ENCODE measurements around the gene TUBB.
"Not testable (repeated sequence)": the region's sequence is repeated elsewhere in the genome, so short reads cannot be mapped to it uniquely, and the experiment has no call there.

TUBB gene

GRCh38 chr6:30741789-30742315 lies 21.7 kb downstream of the TUBB start:
- no peak for DNase-seq

GRCh38 chr6:30742316-30743098 lies 22.4 kb downstream of the TUBB start, which contains the start of gene FLOT1:
TSS of gene FLOT1 (minus strand) at chr6:30742687. CDS start at chr6:30742189, 498 bp downstream.
- peak; percentile 95 for DNase-seq

GRCh38 chr6:30743099-30744053 lies 23.2 kb downstream of the TUBB start:
- DNase-seq: peak; percentile 74

GRCh38 chr6:30744054-30744805 lies 24.1 kb downstream of the TUBB start, which contains the start of gene IER3:
TSS of gene IER3 (minus strand) at chr6:30744547. CDS start at chr6:30744518, 29 bp downstream.
- peak; percentile 88 for DNase-seq

- no peak for DNase-seq
Observed at GRCh38 chr6:30747300-30747687, 27.1 kb downstream of the TUBB start.

- DNase-seq: no peak
Observed at GRCh38 chr6:30747902-30748769, 28.0 kb downstream of the TUBB start.

GRCh38 chr6:30748851-30749540 lies 28.8 kb downstream of the TUBB start:
- no peak for DNase-seq

GRCh38 chr6:30749554-30750378 lies 29.6 kb downstream of the TUBB start:
- DNase-seq: no peak

- no peak for DNase-seq
Observed at GRCh38 chr6:30750379-30750668, 30.2 kb downstream of the TUBB start.

- DNase-seq: peak; percentile 94
Observed at GRCh38 chr6:30752157-30752927, 32.2 kb downstream of the TUBB start.

GRCh38 chr6:30754631-30755030 lies 34.5 kb downstream of the TUBB start:
- no peak for DNase-seq

- not testable (repeated sequence) for DNase-seq
Observed at GRCh38 chr6:30756405-30757003, 36.4 kb downstream of the TUBB start.

- no peak for DNase-seq
Observed at GRCh38 chr6:30757261-30757904, 37.2 kb downstream of the TUBB start.

- no peak for DNase-seq
Observed at GRCh38 chr6:30759575-30760239, 39.6 kb downstream of the TUBB start.

GRCh38 chr6:30760549-30760948 lies 40.4 kb downstream of the TUBB start:
- no peak for DNase-seq

- DNase-seq: no peak
Observed at GRCh38 chr6:30761791-30762429, 41.8 kb downstream of the TUBB start.

- DNase-seq: no peak
Observed at GRCh38 chr6:30763155-30763617, 43.0 kb downstream of the TUBB start.
